Bronchial epithelial cell (primary cell): Measurements from ENCODE around the gene MGLL. TPM values are rescaled to one million over a fixed set of nuclear protein-coding genes. Genes with fewer than 3 reads are reported as not detected.

Experiments used
- DNase-seq: peaks from one replicate; pipeline ENCODE4 v3.0.0-alpha.2; 2010; ENCODE audit warnings: low read depth
- FAIRE-seq: peaks from 2 replicates; lab custom pipeline; 2011; peaks lifted over from hg19 to GRCh38; lab: Jason Lieb, UNC
- H3K27me3 ChIP-seq: 2 replicates; pipeline ENCODE4 v1.5.1; 2011; ENCODE audit warnings: low read length; ENCODE audit not compliant: control insufficient read depth, insufficient read depth
- H3K36me3 ChIP-seq: 2 replicates; pipeline ENCODE4 v1.5.1; 2011; ENCODE audit warnings: low read length; ENCODE audit not compliant: control insufficient read depth, insufficient read depth
- H3K4me3 ChIP-seq: 2 replicates; pipeline ENCODE4 v1.5.1; 2011; ENCODE audit warnings: mild to moderate bottlenecking, low read depth, low read length, control low read depth
- CTCF ChIP-seq: IDR thresholded peaks from 2 replicates; pipeline ENCODE4 v1.5.1; 2011; ENCODE audit warnings: mild to moderate bottlenecking, moderate library complexity, low read length, control low read depth, inconsistent platforms; ENCODE audit not compliant: insufficient read depth, severe bottlenecking
- total RNA-seq: library from RNA; depleted of rRNA; stranded (reverse); fragments of >200 nt; gene quantifications from 2 replicates; pipeline ENCODE4 v1.2.1, GENCODE V29; 2014

MGLL gene
- total RNA-seq, 1 donor from 2014 or later = 25.5 TPM

- DNase-seq (no peak), FAIRE-seq (peak; percentile 70)
- no peak for TF ChIP-seq CTCF
- H3K27me3 ChIP-seq = no peaks in the 10 kb centered on the region
- H3K36me3 ChIP-seq = peaks cover 26% of the 10 kb centered on the region
- H3K4me3 ChIP-seq = no peak overlapping the region
Observed at GRCh38 chr3:127811717-127812116, 10.6 kb downstream of the MGLL start.

GRCh38 chr3:127809611-127810010 is 12.7 kb downstream of the MGLL start:
- no peak for FAIRE-seq
- DNase-seq = no peak
- no peak overlapping the region for H3K4me3 ChIP-seq
- no peaks in the 10 kb centered on the region for H3K27me3 ChIP-seq
- H3K36me3 ChIP-seq = peaks cover 18% of the 10 kb centered on the region
- no peak for TF ChIP-seq CTCF

GRCh38 chr3:127809211-127809610 is 13.1 kb downstream of the MGLL start:
- Histone ChIP-seq H3K36me3 (peaks cover 18% of the 10 kb centered on the region), H3K4me3 (no peak overlapping the region), H3K27me3 (no peaks in the 10 kb centered on the region)
- DNase-seq = no peak
- TF ChIP-seq CTCF = no peak
- FAIRE-seq = no peak

GRCh38 chr3:127808197-127808596 is 14.1 kb downstream of the MGLL start:
- FAIRE-seq = no peak
- peaks cover 15% of the 10 kb centered on the region for H3K36me3 ChIP-seq
- H3K27me3 ChIP-seq = no peaks in the 10 kb centered on the region
- H3K4me3 ChIP-seq = no peak overlapping the region
- no peak for TF ChIP-seq CTCF
- DNase-seq = no peak

- FAIRE-seq (no peak), DNase-seq (no peak)
- H3K36me3 ChIP-seq = peaks cover 7% of the 10 kb centered on the region
- H3K4me3 ChIP-seq = no peak overlapping the region
- no peaks in the 10 kb centered on the region for H3K27me3 ChIP-seq
- no peak for TF ChIP-seq CTCF
Observed at GRCh38 chr3:127805026-127805753, 17.1 kb downstream of the MGLL start.

GRCh38 chr3:127804141-127804540 is 18.2 kb downstream of the MGLL start:
- Histone ChIP-seq H3K27me3 (no peaks in the 10 kb centered on the region), H3K36me3 (peaks cover 5% of the 10 kb centered on the region), H3K4me3 (no peak overlapping the region)
- FAIRE-seq = no peak
- TF ChIP-seq CTCF = no peak
- no peak for DNase-seq
